Effector memory CD4-positive, alpha-beta T cell (primary cell): ENCODE measurements around the gene ARHGAP25.

Source experiments
- DNase-seq, 3 donors: peaks; one replicate each; pipeline ENCODE4 v3.0.0-alpha.2; 2020
- H3K27ac ChIP-seq: 2 replicates; pipeline ENCODE4 v1.7.0; 2013; ENCODE audit warnings: mild to moderate bottlenecking, low read length, moderate library complexity; ENCODE audit not compliant: insufficient read depth, poor library complexity, severe bottlenecking
- H3K27me3 ChIP-seq: replicated peaks from 2 replicates; pipeline ENCODE4 v1.7.0; 2013; ENCODE audit warnings: mild to moderate bottlenecking, low read length; ENCODE audit not compliant: insufficient read depth, control insufficient read depth, poor library complexity, severe bottlenecking
- H3K36me3 ChIP-seq: 2 replicates; pipeline ENCODE4 v1.7.0; 2013; ENCODE audit warnings: mild to moderate bottlenecking, low read length, moderate library complexity; ENCODE audit not compliant: control insufficient read depth, insufficient read depth
- H3K4me1 ChIP-seq: 2 replicates; pipeline ENCODE4 v1.7.0; 2013; ENCODE audit warnings: low read length, mild to moderate bottlenecking; ENCODE audit not compliant: control insufficient read depth, insufficient read depth, poor library complexity, severe bottlenecking
- H3K4me3 ChIP-seq: 2 replicates; pipeline ENCODE4 v1.7.0; 2013; ENCODE audit warnings: low read length, low read depth, mild to moderate bottlenecking; ENCODE audit not compliant: insufficient read depth, poor library complexity, severe bottlenecking
- H3K9me3 ChIP-seq: 2 replicates; pipeline ENCODE4 v1.7.0; 2013; ENCODE audit warnings: mild to moderate bottlenecking, low read length, moderate library complexity; ENCODE audit not compliant: control insufficient read depth

ARHGAP25 gene

GRCh38 chr2:68853915-68854314 lies 119.3 kb downstream of the ARHGAP25 start:
- H3K4me1 ChIP-seq = no peaks in the 10 kb centered on the region
- H3K4me3 ChIP-seq = no peak overlapping the region
- no peaks in the 10 kb centered on the region for H3K36me3 ChIP-seq
- H3K9me3 ChIP-seq = no peaks in the 10 kb centered on the region
- no peak for DNase-seq
- no peak overlapping the region for H3K27ac ChIP-seq
- H3K27me3 ChIP-seq = no peaks in the 10 kb centered on the region

- DNase-seq = no peak
- no peaks in the 10 kb centered on the region for H3K4me1 ChIP-seq
- no peak overlapping the region for H3K27ac ChIP-seq
- no peaks in the 10 kb centered on the region for H3K27me3 ChIP-seq
- H3K4me3 ChIP-seq = no peak overlapping the region
- no peaks in the 10 kb centered on the region for H3K36me3 ChIP-seq
- H3K9me3 ChIP-seq = no peaks in the 10 kb centered on the region
Measured at GRCh38 chr2:68854476-68854875, 119.9 kb downstream of the ARHGAP25 start.

GRCh38 chr2:68855550-68855949 lies 120.9 kb downstream of the ARHGAP25 start:
- H3K27me3 ChIP-seq = no peaks in the 10 kb centered on the region
- H3K36me3 ChIP-seq = no peaks in the 10 kb centered on the region
- H3K9me3 ChIP-seq = no peaks in the 10 kb centered on the region
- H3K4me3 ChIP-seq = no peak overlapping the region
- H3K4me1 ChIP-seq = no peaks in the 10 kb centered on the region
- no peak for DNase-seq
- H3K27ac ChIP-seq = no peak overlapping the region

GRCh38 chr2:68857202-68857845 lies 122.7 kb downstream of the ARHGAP25 start:
- H3K36me3 ChIP-seq = no peaks in the 10 kb centered on the region
- H3K27ac ChIP-seq = no peak overlapping the region
- DNase-seq = no peak
- H3K4me1 ChIP-seq = no peaks in the 10 kb centered on the region
- no peak overlapping the region for H3K4me3 ChIP-seq
- H3K27me3 ChIP-seq = no peaks in the 10 kb centered on the region
- no peaks in the 10 kb centered on the region for H3K9me3 ChIP-seq

- Histone ChIP-seq H3K4me1 (no peaks in the 10 kb centered on the region), H3K9me3 (no peaks in the 10 kb centered on the region), H3K27me3 (no peaks in the 10 kb centered on the region), H3K4me3 (no peak overlapping the region), H3K27ac (no peak overlapping the region), H3K36me3 (no peaks in the 10 kb centered on the region)
- DNase-seq = no peak
Measured at GRCh38 chr2:68857855-68858456, 123.3 kb downstream of the ARHGAP25 start.

GRCh38 chr2:68860111-68860510 lies 125.5 kb downstream of the ARHGAP25 start:
- H3K27me3 ChIP-seq = no peaks in the 10 kb centered on the region
- no peaks in the 10 kb centered on the region for H3K4me1 ChIP-seq
- H3K27ac ChIP-seq = no peak overlapping the region
- no peak for DNase-seq
- H3K9me3 ChIP-seq = no peaks in the 10 kb centered on the region
- no peaks in the 10 kb centered on the region for H3K36me3 ChIP-seq
- H3K4me3 ChIP-seq = no peak overlapping the region

- H3K27ac ChIP-seq = no peak overlapping the region
- no peak for DNase-seq
Measured at GRCh38 chr2:68861330-68861729, 126.7 kb downstream of the ARHGAP25 start.

GRCh38 chr2:68862889-68863288 lies 128.3 kb downstream of the ARHGAP25 start:
- Histone ChIP-seq H3K9me3 (no peaks in the 10 kb centered on the region), H3K27me3 (no peaks in the 10 kb centered on the region), H3K36me3 (no peaks in the 10 kb centered on the region), H3K4me3 (no peak overlapping the region), H3K27ac (no peak overlapping the region), H3K4me1 (no peaks in the 10 kb centered on the region)
- DNase-seq = no peak

More at GRCh38 chr2:68861330-68861729, 126.7 kb downstream of the ARHGAP25 start:
- Histone ChIP-seq H3K9me3 (no peaks in the 10 kb centered on the region), H3K27me3 (no peaks in the 10 kb centered on the region), H3K4me1 (no peaks in the 10 kb centered on the region), H3K36me3 (no peaks in the 10 kb centered on the region), H3K4me3 (no peak overlapping the region)

- H3K4me1 ChIP-seq = no peaks in the 10 kb centered on the region
Measured at GRCh38 chr2:68863996-68864395, 129.4 kb downstream of the ARHGAP25 start.

GRCh38 chr2:68865108-68865507 lies 130.5 kb downstream of the ARHGAP25 start:
- no peaks in the 10 kb centered on the region for H3K9me3 ChIP-seq
- no peaks in the 10 kb centered on the region for H3K36me3 ChIP-seq
- H3K27ac ChIP-seq = no peak overlapping the region
- DNase-seq = no peak
- H3K4me1 ChIP-seq = no peaks in the 10 kb centered on the region
- H3K4me3 ChIP-seq = no peak overlapping the region
- H3K27me3 ChIP-seq = no peaks in the 10 kb centered on the region

More at GRCh38 chr2:68863996-68864395, 129.4 kb downstream of the ARHGAP25 start:
- no peak overlapping the region for H3K27ac ChIP-seq
- no peaks in the 10 kb centered on the region for H3K36me3 ChIP-seq
- no peak overlapping the region for H3K4me3 ChIP-seq
- no peak for DNase-seq
- no peaks in the 10 kb centered on the region for H3K27me3 ChIP-seq
- no peaks in the 10 kb centered on the region for H3K9me3 ChIP-seq
